Keratinocyte (primary cell): Measurements from ENCODE around the gene SLC12A8.

Experiments used
- CTCF ChIP-seq, 3 experiments: IDR thresholded peaks in 1 of 3; conservative IDR thresholded peaks in 1 of 3; optimal IDR thresholded peaks in 1 of 3; 2 replicates in 2 of 3; 3 replicates in 1 of 3; pipeline versions ENCODE3 to v1.5.1; 2011; ENCODE audit warnings: low read length in 3 of 3, mild to moderate bottlenecking in 3 of 3, moderate library complexity in 2 of 3, control low read depth in 1 of 3, inconsistent platforms in 1 of 3; ENCODE audit not compliant: insufficient read depth in 2 of 3; ENCODE audit errors: extremely low read depth in 1 of 3
- EZH2 ChIP-seq: IDR thresholded peaks from one replicate; pipeline ENCODE4 v1.6.1; 2012; ENCODE audit warnings: inconsistent platforms, mild to moderate bottlenecking, low read length, moderate library complexity

DNA sequence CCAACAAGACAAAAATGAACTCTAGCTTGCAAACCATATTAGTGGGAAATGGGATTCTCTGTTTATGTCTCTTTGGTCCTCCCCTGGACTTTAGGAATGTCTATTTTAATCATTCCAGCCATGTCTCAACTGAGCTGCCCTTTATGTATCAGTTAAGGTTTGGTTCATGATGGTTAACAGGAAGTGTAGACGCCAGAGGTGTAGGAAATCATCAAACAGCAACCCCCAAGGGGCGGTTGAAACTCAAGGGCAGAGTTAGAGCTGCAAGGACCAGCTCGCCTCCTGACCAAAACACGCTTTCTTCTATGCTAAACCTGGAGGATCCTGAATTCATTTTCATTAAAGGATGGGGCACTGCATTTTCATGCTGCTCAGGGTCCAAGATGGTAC is 103.0 kb downstream of the SLC12A8 start:
- TF ChIP-seq CTCF (optimal IDR thresholded peaks at IDR 0.05 in 1 of 3, IDR thresholded peaks at IDR 0.05 in 1 of 3, conservative IDR thresholded peaks at IDR 0.05 in 1 of 3; ENCODE audit: extremely low read depth in 1 of 3, insufficient read depth in 2 of 3, low read length in 3 of 3) = no peak
- TF ChIP-seq EZH2 = no peak
